ENCODE results near the gene ANO3. TPM values are rescaled to one million over a fixed set of nuclear protein-coding genes. Genes with fewer than 3 reads are reported as not detected.

The ANO3 gene
- total RNA-seq, 2 experiments from 2014 or later = not detected

DNA sequence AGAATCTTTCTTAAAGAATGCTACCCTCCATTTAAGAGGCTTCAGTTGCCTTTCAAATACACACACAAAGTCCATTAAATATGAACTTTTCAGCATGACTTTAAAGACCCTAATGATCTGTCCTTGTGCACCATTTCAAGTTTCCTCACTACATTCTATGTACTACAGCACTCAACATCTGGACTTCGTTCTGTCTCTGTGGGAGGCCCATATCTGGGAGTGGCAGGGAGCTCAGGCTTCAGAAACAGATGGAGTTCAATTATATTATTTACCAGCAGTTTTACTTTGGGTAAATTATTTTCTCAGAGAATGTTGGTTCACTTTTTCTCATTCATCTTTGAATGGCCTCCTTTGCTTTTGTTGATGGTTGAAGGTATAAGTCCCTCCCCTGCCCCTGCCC, 67.4 kb downstream of the ANO3 start:
- no peaks in the 10 kb centered on the region for H3K9me3 ChIP-seq (ENCODE audit: control insufficient read depth in 1 of 2, insufficient read depth in 1 of 2, low read length in 2 of 2)
- ATAC-seq (ENCODE audit: poor library complexity) (no peak), DNase-seq (no peak)
- no peaks in the 10 kb centered on the region for H3K27me3 Mint-ChIP-seq
- H3K27ac Mint-ChIP-seq = no peak overlapping the region
- peaks cover 13% of the 10 kb centered on the region for H3K9me3 Mint-ChIP-seq
- no peaks in the 10 kb centered on the region for H3K27me3 ChIP-seq (ENCODE audit: control insufficient read depth in 1 of 2, insufficient read depth in 2 of 2, low read length in 2 of 2)
- no peaks in the 10 kb centered on the region for H3K4me1 Mint-ChIP-seq (ENCODE audit: low read depth)
- ChIA-PET CTCF (no interaction called here), POLR2A (no interaction called here)
- no peak overlapping the region for H3K27ac ChIP-seq (ENCODE audit: low read depth in 1 of 2, low read length in 2 of 2)
- H3K4me3 Mint-ChIP-seq = no peak overlapping the region
- intact Hi-C loops (cut with DNase I, micrococcal nuclease) = no loop called here
- H3K36me3 Mint-ChIP-seq (ENCODE audit: low read depth) = no peaks in the 10 kb centered on the region
- no peaks in the 10 kb centered on the region for H3K4me1 ChIP-seq (ENCODE audit: insufficient read depth, low read length)
- TF ChIP-seq, protein P1, sequence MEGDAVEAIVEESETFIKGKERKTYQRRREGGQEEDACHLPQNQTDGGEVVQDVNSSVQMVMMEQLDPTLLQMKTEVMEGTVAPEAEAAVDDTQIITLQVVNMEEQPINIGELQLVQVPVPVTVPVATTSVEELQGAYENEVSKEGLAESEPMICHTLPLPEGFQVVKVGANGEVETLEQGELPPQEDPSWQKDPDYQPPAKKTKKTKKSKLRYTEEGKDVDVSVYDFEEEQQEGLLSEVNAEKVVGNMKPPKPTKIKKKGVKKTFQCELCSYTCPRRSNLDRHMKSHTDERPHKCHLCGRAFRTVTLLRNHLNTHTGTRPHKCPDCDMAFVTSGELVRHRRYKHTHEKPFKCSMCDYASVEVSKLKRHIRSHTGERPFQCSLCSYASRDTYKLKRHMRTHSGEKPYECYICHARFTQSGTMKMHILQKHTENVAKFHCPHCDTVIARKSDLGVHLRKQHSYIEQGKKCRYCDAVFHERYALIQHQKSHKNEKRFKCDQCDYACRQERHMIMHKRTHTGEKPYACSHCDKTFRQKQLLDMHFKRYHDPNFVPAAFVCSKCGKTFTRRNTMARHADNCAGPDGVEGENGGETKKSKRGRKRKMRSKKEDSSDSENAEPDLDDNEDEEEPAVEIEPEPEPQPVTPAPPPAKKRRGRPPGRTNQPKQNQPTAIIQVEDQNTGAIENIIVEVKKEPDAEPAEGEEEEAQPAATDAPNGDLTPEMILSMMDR (IDR thresholded peaks at IDR 0.05) = no peak
- H3K36me3 ChIP-seq (ENCODE audit: insufficient read depth, low read length) = no peaks in the 10 kb centered on the region
- no peak overlapping the region for H3K4me3 ChIP-seq (ENCODE audit: low read length)

DNA sequence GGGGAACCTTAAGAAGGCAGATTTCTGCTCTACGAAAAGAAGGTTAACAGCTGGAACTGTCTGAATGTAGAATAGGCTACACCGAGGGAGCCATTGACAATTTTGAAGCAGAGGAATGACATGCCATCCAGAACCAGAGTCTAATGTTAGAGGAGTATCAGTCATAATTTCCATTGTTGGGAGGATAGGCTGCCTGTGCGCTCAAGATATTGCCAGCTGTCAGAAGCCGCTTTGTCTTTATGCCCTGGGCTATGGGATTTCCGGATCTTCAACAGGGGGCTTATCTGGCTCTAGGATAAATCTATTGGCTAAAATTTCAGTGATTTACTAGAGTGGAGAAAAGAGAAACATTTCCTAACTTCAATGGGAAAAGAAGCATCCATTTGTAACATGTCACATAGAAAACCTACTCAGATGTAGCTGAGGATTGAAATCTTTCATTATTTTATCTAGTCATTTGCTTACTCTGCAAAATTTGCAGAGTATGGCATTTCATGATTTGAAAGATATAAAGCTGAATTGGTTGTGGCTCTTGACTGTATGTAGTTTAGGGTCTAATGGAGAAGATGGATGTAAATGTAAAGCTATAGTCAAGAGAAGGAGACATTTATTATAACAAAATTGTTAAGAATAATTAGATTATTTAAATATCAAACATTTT, 78.9 kb downstream of the ANO3 start:
- CTCF ChIA-PET = no interaction called here
- DNase-seq (no peak), ATAC-seq (ENCODE audit: poor library complexity) (no peak)
- Histone ChIP-seq H3K27me3 (ENCODE audit: control insufficient read depth in 1 of 2, insufficient read depth in 2 of 2, low read length in 2 of 2) (no peaks in the 10 kb centered on the region), H3K4me3 (ENCODE audit: low read length) (no peak overlapping the region), H3K9me3 (ENCODE audit: control insufficient read depth in 1 of 2, insufficient read depth in 1 of 2, low read length in 2 of 2) (no peaks in the 10 kb centered on the region), H3K36me3 (ENCODE audit: insufficient read depth, low read length) (no peaks in the 10 kb centered on the region), H3K4me1 (ENCODE audit: insufficient read depth, low read length) (no peaks in the 10 kb centered on the region), H3K27ac (ENCODE audit: low read depth in 1 of 2, low read length in 2 of 2) (no peak overlapping the region)
- no peaks in the 10 kb centered on the region for H3K4me1 Mint-ChIP-seq (ENCODE audit: low read depth)
- TF ChIP-seq, protein P1 (IDR thresholded peaks at IDR 0.05) = no peak
- intact Hi-C loops (cut with DNase I, micrococcal nuclease) = no loop called here
- H3K36me3 Mint-ChIP-seq (ENCODE audit: low read depth) = no peaks in the 10 kb centered on the region
- no peak overlapping the region for H3K27ac Mint-ChIP-seq
- no peaks in the 10 kb centered on the region for H3K27me3 Mint-ChIP-seq
- POLR2A ChIA-PET = no interaction called here
- peaks cover 6% of the 10 kb centered on the region for H3K9me3 Mint-ChIP-seq
- H3K4me3 Mint-ChIP-seq = no peak overlapping the region

DNA sequence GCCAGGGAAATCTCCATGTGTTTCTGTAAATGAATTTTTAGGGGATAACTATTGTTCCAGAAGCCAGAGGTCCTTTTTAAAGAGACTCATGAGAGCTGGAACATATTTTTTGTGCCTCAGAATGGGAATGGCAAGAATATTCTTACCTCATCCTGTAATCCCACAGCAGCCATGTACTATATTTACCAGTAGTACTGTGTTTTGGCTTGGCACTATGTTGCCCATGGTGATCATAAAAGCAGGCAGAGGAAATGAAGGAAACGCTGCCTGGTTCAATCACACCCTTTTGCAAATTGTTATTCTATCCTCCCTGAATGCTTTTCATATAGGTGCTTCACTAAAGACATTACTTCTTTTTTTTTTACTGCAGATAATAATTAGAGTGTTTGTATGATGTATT, 81.0 kb downstream of the ANO3 start:
- Mint-ChIP-seq H3K36me3 (ENCODE audit: low read depth) (no peaks in the 10 kb centered on the region), H3K27ac (no peak overlapping the region), H3K4me1 (ENCODE audit: low read depth) (no peaks in the 10 kb centered on the region), H3K4me3 (no peak overlapping the region), H3K9me3 (peaks cover 6% of the 10 kb centered on the region), H3K27me3 (no peaks in the 10 kb centered on the region)
- H3K27ac ChIP-seq (ENCODE audit: low read depth in 1 of 2, low read length in 2 of 2) = no peak overlapping the region
- H3K27me3 ChIP-seq (ENCODE audit: control insufficient read depth in 1 of 2, insufficient read depth in 2 of 2, low read length in 2 of 2) = no peaks in the 10 kb centered on the region
- no peak for ATAC-seq (ENCODE audit: poor library complexity)
- ChIA-PET POLR2A (no interaction called here), CTCF (no interaction called here)
- no peaks in the 10 kb centered on the region for H3K9me3 ChIP-seq (ENCODE audit: control insufficient read depth in 1 of 2, insufficient read depth in 1 of 2, low read length in 2 of 2)
- no peaks in the 10 kb centered on the region for H3K4me1 ChIP-seq (ENCODE audit: insufficient read depth, low read length)
- no peaks in the 10 kb centered on the region for H3K36me3 ChIP-seq (ENCODE audit: insufficient read depth, low read length)
- no peak overlapping the region for H3K4me3 ChIP-seq (ENCODE audit: low read length)
- intact Hi-C loops (cut with DNase I, micrococcal nuclease) = no loop called here
- DNase-seq = no peak
- TF ChIP-seq, protein P1 (IDR thresholded peaks at IDR 0.05) = no peak
